ENCODE data around the gene ATP1A1. TPM values are rescaled to one million over a fixed set of nuclear protein-coding genes. Genes with fewer than 3 reads are reported as not detected.

ATP1A1 gene
- total RNA-seq, 1 donor from 2014 or later, result 216 TPM

DNA sequence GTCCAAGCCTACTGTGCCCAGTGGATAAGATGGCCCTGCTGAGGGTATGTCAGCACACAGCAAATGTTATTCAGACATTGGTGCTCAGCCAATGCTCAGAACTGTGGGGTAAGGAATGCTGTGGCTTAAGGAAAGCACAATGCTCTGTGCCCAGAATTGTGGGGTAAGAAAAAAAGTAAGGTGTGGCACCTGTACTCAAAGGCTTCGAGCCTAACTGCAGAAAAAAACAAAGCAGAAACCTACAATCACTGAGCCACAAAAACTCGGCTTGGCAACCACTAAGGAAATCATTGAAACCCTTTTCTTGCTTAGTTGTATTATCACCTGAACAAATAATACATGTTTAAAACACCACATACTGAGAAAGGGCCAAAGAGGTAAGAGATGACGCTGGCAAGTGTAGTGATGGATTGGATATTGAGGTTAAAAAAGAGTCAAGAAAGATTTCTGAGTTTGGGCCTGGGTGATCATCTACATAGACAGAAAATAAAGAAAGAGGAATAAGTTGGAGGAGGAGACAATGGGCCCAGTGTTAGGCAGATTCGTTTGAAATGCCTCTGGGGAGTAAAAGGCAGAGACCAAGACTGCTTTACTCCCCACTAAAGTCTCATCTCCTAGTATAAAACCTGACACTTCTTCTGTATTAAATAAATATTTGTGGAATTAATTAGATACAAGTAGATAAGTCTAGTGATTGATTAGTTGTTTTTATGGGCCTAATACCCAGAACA, 25.9 kb upstream of the ATP1A1 start:
- Histone ChIP-seq H3K27me3 (ENCODE audit: control insufficient read depth, insufficient read depth, low read length) (no peaks in the 10 kb centered on the region), H3K4me3 (ENCODE audit: low read depth, low read length) (no peak overlapping the region), H3K36me3 (ENCODE audit: control insufficient read depth, insufficient read depth, low read length) (no peaks in the 10 kb centered on the region)
- TF ChIP-seq, protein P1, sequence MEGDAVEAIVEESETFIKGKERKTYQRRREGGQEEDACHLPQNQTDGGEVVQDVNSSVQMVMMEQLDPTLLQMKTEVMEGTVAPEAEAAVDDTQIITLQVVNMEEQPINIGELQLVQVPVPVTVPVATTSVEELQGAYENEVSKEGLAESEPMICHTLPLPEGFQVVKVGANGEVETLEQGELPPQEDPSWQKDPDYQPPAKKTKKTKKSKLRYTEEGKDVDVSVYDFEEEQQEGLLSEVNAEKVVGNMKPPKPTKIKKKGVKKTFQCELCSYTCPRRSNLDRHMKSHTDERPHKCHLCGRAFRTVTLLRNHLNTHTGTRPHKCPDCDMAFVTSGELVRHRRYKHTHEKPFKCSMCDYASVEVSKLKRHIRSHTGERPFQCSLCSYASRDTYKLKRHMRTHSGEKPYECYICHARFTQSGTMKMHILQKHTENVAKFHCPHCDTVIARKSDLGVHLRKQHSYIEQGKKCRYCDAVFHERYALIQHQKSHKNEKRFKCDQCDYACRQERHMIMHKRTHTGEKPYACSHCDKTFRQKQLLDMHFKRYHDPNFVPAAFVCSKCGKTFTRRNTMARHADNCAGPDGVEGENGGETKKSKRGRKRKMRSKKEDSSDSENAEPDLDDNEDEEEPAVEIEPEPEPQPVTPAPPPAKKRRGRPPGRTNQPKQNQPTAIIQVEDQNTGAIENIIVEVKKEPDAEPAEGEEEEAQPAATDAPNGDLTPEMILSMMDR (IDR thresholded peaks at IDR 0.05; ENCODE audit: insufficient read depth, low read length, poor library complexity, severe bottlenecking), result no peak
- no peak for DNase-seq (ENCODE audit: low read depth)

DNA sequence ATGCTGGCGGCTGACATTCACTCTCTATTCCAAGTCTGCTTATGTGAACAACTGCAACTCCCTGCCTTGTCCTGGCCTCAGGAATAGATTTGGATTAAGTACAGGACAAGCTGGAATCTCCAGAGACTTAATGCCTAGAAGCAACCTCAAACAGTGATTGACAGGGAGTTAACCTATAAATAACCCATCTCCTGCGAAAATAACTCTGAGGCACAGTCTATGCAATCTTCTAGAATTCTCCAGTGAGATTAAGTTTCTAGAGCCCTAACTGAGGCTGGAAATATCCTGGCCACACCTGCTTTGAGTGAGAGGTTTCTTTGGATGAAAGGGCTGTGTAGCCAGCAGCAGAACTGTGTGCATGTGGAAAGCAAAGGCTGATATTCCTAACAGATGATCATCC, 25.3 kb upstream of the ATP1A1 start:
- TF ChIP-seq, protein P1 (IDR thresholded peaks at IDR 0.05; ENCODE audit: insufficient read depth, low read length, poor library complexity, severe bottlenecking), result no peak
- no peaks in the 10 kb centered on the region for H3K36me3 ChIP-seq (ENCODE audit: control insufficient read depth, insufficient read depth, low read length)
- no peaks in the 10 kb centered on the region for H3K27me3 ChIP-seq (ENCODE audit: control insufficient read depth, insufficient read depth, low read length)
- no peak overlapping the region for H3K4me3 ChIP-seq (ENCODE audit: low read depth, low read length)
- DNase-seq (ENCODE audit: low read depth), result no peak

DNA sequence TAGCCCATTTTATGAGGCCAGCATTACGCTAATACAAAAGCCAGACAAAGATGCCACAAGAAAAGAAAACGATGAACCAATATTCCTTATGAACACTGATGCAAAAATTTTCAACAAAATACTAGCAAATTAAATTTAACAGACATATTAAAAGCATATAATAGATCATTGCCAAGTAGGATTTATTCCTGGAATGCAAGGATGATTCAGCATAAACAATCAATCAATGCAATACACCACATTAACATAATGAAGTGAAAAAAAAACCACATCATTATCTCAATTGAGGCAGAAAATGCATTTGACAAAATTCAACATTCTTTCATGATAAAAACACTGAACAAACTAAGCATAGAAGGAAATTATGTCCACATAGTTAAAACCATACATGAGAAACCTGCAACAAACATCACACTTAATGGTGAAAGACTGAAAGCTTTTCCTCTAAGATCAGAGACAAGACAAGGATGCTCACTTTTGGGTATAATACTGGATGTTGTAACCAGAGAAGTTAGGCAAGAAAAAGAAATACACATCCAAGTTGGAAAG, 22.9 kb upstream of the ATP1A1 start:
- Histone ChIP-seq H3K4me3 (ENCODE audit: low read depth, low read length) (no peak overlapping the region), H3K36me3 (ENCODE audit: control insufficient read depth, insufficient read depth, low read length) (no peaks in the 10 kb centered on the region), H3K27me3 (ENCODE audit: control insufficient read depth, insufficient read depth, low read length) (no peaks in the 10 kb centered on the region)
- TF ChIP-seq, protein P1 (IDR thresholded peaks at IDR 0.05; ENCODE audit: insufficient read depth, low read length, poor library complexity, severe bottlenecking), result no peak
- DNase-seq (ENCODE audit: low read depth), result no peak

DNA sequence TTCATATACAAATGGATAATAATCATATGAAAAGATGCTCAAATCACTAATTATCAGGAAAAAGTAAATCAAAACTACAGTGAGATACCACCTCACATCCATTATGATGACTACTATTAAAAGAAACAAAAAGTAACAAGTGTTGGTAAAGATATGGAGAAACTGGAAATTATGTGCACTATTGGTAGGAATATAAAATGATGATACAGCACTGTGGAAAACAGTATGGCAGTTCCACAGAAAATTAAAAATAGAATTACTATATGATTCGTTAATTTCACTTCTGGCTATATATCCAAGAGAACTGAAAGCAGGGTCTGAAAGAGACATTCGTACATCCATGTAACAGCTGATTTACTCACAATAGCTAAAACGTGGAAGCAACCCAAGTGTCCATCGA, 21.1 kb upstream of the ATP1A1 start:
- no peak for DNase-seq (ENCODE audit: low read depth)
- no peaks in the 10 kb centered on the region for H3K27me3 ChIP-seq (ENCODE audit: control insufficient read depth, insufficient read depth, low read length)
- H3K36me3 ChIP-seq (ENCODE audit: control insufficient read depth, insufficient read depth, low read length), result no peaks in the 10 kb centered on the region
- no peak overlapping the region for H3K4me3 ChIP-seq (ENCODE audit: low read depth, low read length)
- TF ChIP-seq, protein P1 (IDR thresholded peaks at IDR 0.05; ENCODE audit: insufficient read depth, low read length, poor library complexity, severe bottlenecking), result no peak

DNA sequence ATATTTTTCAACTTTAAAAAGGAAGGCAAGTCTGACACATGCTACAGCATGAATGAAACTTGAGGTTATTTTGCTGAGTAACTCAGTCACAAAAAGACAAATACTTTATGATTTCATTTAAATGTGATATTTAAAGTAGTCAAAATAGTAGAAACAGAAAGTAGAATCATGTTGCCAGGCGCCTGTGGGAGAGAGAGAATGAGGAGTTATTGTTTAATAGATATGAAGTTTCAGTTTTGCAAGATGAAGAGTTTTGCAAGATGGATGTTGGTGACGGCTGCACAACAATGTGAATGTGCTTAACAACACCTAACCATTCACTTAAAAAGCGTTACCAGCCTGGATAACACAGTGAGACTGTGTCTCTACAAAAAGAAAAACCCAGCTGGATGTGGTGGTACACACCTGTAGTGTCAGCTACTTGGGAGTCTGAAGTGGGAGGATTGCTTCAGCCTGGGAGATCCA, 20.7 kb upstream of the ATP1A1 start:
- DNase-seq (ENCODE audit: low read depth), result no peak
- Histone ChIP-seq H3K27me3 (ENCODE audit: control insufficient read depth, insufficient read depth, low read length) (no peaks in the 10 kb centered on the region), H3K36me3 (ENCODE audit: control insufficient read depth, insufficient read depth, low read length) (no peaks in the 10 kb centered on the region), H3K4me3 (ENCODE audit: low read depth, low read length) (no peak overlapping the region)
- TF ChIP-seq, protein P1 (IDR thresholded peaks at IDR 0.05; ENCODE audit: insufficient read depth, low read length, poor library complexity, severe bottlenecking), result no peak
